Measurements from ENCODE around the gene POGLUT2.

Gene POGLUT2

GRCh38 chr13:102798581-102799425 is at the start of gene POGLUT2, which contains the start of gene BIVM:
TSS of gene POGLUT2 (minus strand) at chr13:102798976. CDS start at chr13:102798670, 306 bp downstream.
TSS of gene BIVM (plus strand) at chr13:102799119. CDS start at chr13:102807268, 8,149 bp downstream.
- DNase-seq: peak; percentile 24 to 95 (median 80)

- peak in 1 of 14 donors; percentile 28 for DNase-seq
Measured at GRCh38 chr13:102847272-102848234, 48.8 kb upstream of the POGLUT2 start.

GRCh38 chr13:102846261-102847015 is 47.7 kb upstream of the POGLUT2 start:
- peak in 5 of 14 donors; percentile 43 to 71 (median 62) for DNase-seq

- peak; percentile 68 to 98 (median 91) for DNase-seq
Measured at GRCh38 chr13:102845630-102846260, 47.0 kb upstream of the POGLUT2 start, which contains the start of gene ERCC5. TSS of gene ERCC5 (plus strand) at chr13:102846032. CDS start at chr13:102846267, 235 bp downstream.

GRCh38 chr13:102845289-102845629 is 46.5 kb upstream of the POGLUT2 start:
- DNase-seq: no peak

GRCh38 chr13:102839462-102839861 is 40.7 kb upstream of the POGLUT2 start:
- no peak for DNase-seq

- DNase-seq: no peak
Measured at GRCh38 chr13:102838982-102839381, 40.2 kb upstream of the POGLUT2 start.

GRCh38 chr13:102838273-102838672 is 39.5 kb upstream of the POGLUT2 start:
- no peak for DNase-seq

- DNase-seq: no peak
Measured at GRCh38 chr13:102836471-102836870, 37.7 kb upstream of the POGLUT2 start.

- no peak for DNase-seq
Measured at GRCh38 chr13:102830646-102831045, 31.9 kb upstream of the POGLUT2 start.

- DNase-seq: no peak
Measured at GRCh38 chr13:102825921-102826706, 27.3 kb upstream of the POGLUT2 start.

- no peak for DNase-seq
Measured at GRCh38 chr13:102825400-102825799, 26.6 kb upstream of the POGLUT2 start.

GRCh38 chr13:102817907-102818306 is 19.1 kb upstream of the POGLUT2 start:
- DNase-seq: no peak

- no peak for DNase-seq
Measured at GRCh38 chr13:102817241-102817640, 18.5 kb upstream of the POGLUT2 start.

- DNase-seq: no peak
Measured at GRCh38 chr13:102816708-102817107, 17.9 kb upstream of the POGLUT2 start.

- DNase-seq: no peak
Measured at GRCh38 chr13:102815788-102816187, 17.0 kb upstream of the POGLUT2 start.

- DNase-seq: no peak
Measured at GRCh38 chr13:102814793-102815192, 16.0 kb upstream of the POGLUT2 start.

- no peak for DNase-seq
Measured at GRCh38 chr13:102814025-102814607, 15.3 kb upstream of the POGLUT2 start.

- DNase-seq: no peak
Measured at GRCh38 chr13:102812611-102813287, 14.0 kb upstream of the POGLUT2 start.

GRCh38 chr13:102807699-102808098 is 8.9 kb upstream of the POGLUT2 start:
- DNase-seq: no peak
